ENCODE results near the gene STAT6. TPM values are rescaled to one million over a fixed set of nuclear protein-coding genes. Genes with fewer than 3 reads are reported as not detected.
A peak's percentile ranks its signal among the peaks of the same experiment; 100 is the strongest.

The STAT6 gene
- total and polyA plus RNA-seq, 2 experiments from 2014 or later = 37.2 to 53.0 TPM

DNA sequence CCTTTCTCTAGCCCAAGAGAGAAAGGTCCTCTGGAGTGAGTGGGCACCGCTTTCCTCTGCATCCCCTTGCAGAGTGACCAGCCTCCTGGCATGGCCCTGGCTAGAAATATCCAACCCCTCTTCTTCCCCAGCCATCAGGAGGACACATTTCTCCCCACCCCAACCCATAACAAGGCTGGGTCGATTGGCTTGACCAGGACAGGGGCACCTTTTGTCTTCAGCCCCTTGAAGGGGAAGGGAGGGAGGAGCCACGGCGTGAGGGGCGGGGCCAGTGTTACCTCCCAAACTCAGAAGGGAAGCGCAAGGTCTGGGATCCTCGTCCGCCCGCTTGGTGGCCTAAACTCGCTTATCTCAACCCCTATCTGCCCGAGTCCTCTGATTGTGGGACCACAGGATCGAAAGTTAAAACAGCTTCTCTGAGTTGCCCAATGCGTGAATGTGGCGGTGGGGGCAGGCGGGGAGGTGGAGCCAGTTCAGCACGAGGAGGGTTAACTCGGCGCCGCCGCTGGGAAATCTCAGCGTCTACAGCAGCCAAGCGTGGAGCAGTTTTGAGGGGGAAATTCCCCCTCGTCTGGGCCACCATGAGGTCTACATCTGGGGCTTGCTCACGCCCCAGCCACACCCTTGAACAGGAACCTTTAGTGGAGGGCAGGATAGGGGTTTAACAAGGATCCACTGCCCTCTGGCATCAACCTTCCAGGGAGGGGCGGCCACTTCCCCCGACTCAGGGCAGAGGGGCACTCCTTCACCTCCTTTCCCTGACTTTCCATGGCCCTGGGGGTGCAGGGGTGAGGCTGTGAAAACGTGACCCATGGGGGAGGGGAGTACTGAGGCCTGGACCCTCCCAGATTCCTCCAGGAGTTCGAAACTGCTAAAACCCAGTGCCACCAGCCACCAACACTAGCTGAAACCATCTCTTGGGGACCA, 795 bp downstream of the STAT6 start:
- Histone ChIP-seq H3K9me3 (ENCODE audit: low read depth) (no peaks in the 10 kb centered on the region), H3K4me1 (ENCODE audit: low read depth) (peaks cover 15% of the 10 kb centered on the region), H3K36me3 (no peaks in the 10 kb centered on the region), H3K27ac (peak overlapping the region; percentile 88), H3K27me3 (no peaks in the 10 kb centered on the region), H3K4me3 (peak overlapping the region; percentile 31)
- TF ChIP-seq, protein P1, sequence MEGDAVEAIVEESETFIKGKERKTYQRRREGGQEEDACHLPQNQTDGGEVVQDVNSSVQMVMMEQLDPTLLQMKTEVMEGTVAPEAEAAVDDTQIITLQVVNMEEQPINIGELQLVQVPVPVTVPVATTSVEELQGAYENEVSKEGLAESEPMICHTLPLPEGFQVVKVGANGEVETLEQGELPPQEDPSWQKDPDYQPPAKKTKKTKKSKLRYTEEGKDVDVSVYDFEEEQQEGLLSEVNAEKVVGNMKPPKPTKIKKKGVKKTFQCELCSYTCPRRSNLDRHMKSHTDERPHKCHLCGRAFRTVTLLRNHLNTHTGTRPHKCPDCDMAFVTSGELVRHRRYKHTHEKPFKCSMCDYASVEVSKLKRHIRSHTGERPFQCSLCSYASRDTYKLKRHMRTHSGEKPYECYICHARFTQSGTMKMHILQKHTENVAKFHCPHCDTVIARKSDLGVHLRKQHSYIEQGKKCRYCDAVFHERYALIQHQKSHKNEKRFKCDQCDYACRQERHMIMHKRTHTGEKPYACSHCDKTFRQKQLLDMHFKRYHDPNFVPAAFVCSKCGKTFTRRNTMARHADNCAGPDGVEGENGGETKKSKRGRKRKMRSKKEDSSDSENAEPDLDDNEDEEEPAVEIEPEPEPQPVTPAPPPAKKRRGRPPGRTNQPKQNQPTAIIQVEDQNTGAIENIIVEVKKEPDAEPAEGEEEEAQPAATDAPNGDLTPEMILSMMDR (IDR thresholded peaks at IDR 0.05; ENCODE audit: low read depth, low read length) = no peak
- DNase-seq (ENCODE audit: low read depth in 1 of 2, low spot score in 1 of 2) = peak; percentile 54 to 59

DNA sequence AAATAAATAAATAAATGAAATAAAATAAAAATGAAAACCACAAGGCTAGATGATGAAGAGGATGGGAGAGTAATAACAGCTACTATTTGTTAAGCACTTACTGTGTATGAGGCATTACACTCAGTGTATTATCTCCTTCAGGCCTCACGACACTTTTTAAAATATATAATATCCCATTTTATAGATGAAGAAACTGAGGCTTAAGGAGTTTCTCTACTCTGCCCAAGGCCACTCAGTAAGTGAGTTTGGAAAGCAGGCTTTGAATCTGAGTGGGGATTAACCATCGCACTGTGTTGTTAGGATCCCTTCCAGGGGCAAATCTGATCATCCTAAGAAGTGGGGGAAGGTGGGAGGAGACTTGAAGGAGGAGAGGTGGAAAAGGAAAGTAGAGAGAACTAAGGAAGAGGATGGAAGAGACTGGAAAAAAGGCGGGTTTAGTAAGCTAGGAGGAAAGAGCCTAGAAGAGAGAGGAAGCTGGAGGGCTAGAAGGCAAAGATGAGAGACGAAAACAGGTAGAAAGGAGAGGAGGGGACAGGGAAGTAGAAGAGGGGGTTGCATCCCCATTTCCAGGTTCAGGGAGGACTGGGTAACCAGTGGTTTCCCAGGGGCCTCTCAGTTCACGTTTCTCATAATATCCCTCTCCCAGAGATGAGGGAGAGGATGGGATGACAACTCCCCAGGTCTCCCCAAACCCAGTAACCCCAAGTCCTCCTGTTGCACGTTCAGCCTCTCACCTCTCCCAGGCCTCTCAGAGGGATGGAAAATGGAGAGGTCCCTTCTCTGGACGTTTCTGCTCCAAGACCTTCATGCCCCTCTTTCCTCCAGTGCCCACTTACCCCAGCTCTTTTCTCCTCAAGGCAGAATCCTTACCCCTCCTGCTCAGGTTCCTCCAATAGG, 1.7 kb downstream of the STAT6 start:
- H3K27ac ChIP-seq = peak overlapping the region; percentile 88
- no peaks in the 10 kb centered on the region for H3K27me3 ChIP-seq
- peaks cover 15% of the 10 kb centered on the region for H3K4me1 ChIP-seq (ENCODE audit: low read depth)
- peak overlapping the region; percentile 31 for H3K4me3 ChIP-seq
- H3K9me3 ChIP-seq (ENCODE audit: low read depth) = no peaks in the 10 kb centered on the region
- DNase-seq (ENCODE audit: low read depth in 1 of 2, low spot score in 1 of 2) = no peak
- TF ChIP-seq, protein P1 (IDR thresholded peaks at IDR 0.05; ENCODE audit: low read depth, low read length) = no peak
- no peaks in the 10 kb centered on the region for H3K36me3 ChIP-seq

DNA sequence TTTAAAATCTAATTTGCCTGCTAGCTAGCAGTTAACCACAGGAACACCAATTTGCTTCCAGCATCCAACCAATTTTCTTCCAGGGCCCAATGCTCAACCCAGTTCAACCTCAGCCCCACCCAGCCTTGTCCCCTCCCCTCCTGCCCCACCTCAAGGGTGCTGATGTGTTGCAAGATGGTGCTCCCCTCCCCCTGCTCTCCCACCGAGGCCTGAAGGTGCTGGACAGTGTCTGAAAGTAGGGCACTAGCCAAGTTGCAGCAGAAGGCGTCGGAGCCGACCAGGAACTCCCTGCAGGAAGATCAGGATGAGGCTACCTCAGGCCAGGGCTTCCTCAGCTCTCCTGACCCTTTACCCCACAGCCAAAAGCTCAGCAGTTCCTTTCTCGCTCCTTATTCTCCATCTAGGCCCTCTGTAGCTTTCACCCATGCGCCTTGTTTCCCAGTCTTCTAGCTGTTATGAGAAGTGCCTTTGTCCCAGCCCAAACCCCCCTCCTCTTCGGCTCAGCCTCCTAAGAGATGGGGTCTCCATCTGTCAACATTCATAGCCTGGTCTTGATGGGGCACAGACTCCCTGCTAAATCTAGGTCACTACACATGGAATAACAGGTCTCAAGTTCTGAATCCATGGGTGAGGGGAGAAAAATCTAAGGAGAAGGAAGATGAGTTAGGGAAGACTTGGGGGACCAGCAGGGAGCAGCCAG, 3.6 kb downstream of the STAT6 start:
- H3K4me3 ChIP-seq = no peak overlapping the region
- no peak overlapping the region for H3K27ac ChIP-seq
- DNase-seq (ENCODE audit: low read depth in 1 of 2, low spot score in 1 of 2) = peak; percentile 43 to 56
- TF ChIP-seq, protein P1 (IDR thresholded peaks at IDR 0.05; ENCODE audit: low read depth, low read length) = no peak
- H3K9me3 ChIP-seq (ENCODE audit: low read depth) = no peaks in the 10 kb centered on the region
- H3K4me1 ChIP-seq (ENCODE audit: low read depth) = peaks cover 15% of the 10 kb centered on the region
- no peaks in the 10 kb centered on the region for H3K36me3 ChIP-seq
- no peaks in the 10 kb centered on the region for H3K27me3 ChIP-seq

DNA sequence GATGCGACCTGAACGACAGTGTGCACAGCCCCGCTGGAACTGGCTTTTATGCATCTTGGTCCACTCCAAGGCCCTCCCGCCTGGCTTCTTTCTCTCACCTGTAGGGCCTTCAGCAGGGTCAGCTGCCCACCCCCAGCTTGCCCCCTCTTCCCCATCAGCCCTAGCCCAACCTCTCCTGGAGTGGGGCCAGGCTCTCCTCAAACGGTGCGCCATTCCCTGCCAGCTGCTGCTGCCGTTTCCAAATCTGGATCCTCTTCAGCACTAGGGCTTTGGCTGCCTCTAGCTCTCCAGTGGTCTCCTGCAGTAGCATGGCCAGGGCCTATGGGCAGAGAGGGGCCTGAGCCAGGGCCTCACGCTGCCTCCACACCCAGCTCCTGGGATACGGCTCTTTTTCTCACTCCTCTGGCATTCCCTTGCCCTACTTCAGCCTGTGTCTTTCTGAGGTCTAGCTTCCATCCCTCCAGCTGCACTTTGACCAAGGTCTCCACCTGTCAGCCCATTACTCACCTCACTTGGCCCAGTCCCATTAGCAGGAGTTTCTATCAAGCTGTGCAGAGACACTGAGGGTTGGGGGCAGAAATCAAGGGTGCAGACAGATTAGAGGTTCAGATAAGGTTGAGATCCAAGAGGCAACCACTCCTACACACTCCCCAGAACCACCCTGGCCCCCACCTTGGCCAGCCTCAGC, 5.0 kb downstream of the STAT6 start:
- TF ChIP-seq, protein P1 (IDR thresholded peaks at IDR 0.05; ENCODE audit: low read depth, low read length) = no peak

More for the DNA sequence above, 5.0 kb downstream of the STAT6 start:
- no peaks in the 10 kb centered on the region for H3K9me3 ChIP-seq (ENCODE audit: low read depth)
- no peak overlapping the region for H3K27ac ChIP-seq
- DNase-seq (ENCODE audit: low read depth in 1 of 2, low spot score in 1 of 2) = no peak
- H3K4me1 ChIP-seq (ENCODE audit: low read depth) = peaks cover 10% of the 10 kb centered on the region
- H3K36me3 ChIP-seq = no peaks in the 10 kb centered on the region
- no peaks in the 10 kb centered on the region for H3K27me3 ChIP-seq
- no peak overlapping the region for H3K4me3 ChIP-seq

Data from cardiac muscle cell (in vitro differentiated cells and primary cell).